WTC11 (cell line): ENCODE results near the gene RCN1.
"Not testable (repeated sequence)": the region's sequence is repeated elsewhere in the genome, so short reads cannot be mapped to it uniquely, and the experiment has no call there.

ENCODE experiments used
- CTCF ChIP-seq: fragments of 200-600 bp; IDR thresholded peaks from 2 replicates; pipeline ENCODE4 v1.8.0; 2022; ENCODE audit warnings: antibody characterized with exemption
- FOXK1 ChIP-seq: sonication (generic); formaldehyde crosslinking; IDR thresholded peaks from 2 replicates; pipeline ENCODE4 v1.8.0; 2022; ENCODE audit warnings: mild to moderate bottlenecking, moderate library complexity, missing genetic modification reagents
- NFYB ChIP-seq: sonication (generic); formaldehyde crosslinking; conservative IDR thresholded peaks from 2 replicates; pipeline ENCODE4 v1.8.0; 2022; ENCODE audit warnings: low read depth, missing genetic modification reagents
- ZNF121 ChIP-seq: sonication (generic); formaldehyde crosslinking; IDR thresholded peaks from 2 replicates; pipeline ENCODE4 v1.8.0; 2023; ENCODE audit warnings: missing genetic modification reagents
- TF ChIP-seq, protein P1 (sequence below): sonication (generic); formaldehyde crosslinking; IDR thresholded peaks from 2 replicates; pipeline ENCODE4 v1.8.1; 2022; ENCODE audit warnings: low read depth, missing genetic modification reagents, borderline replicate concordance

GRCh38 chr11:32119139-32119538 is 28.3 kb downstream of the RCN1 start:
- not testable (repeated sequence) for TF ChIP-seq CTCF; FOXK1 (CRISPR knock-in tag); ZNF121; NFYB
- TF ChIP-seq, protein P1, sequence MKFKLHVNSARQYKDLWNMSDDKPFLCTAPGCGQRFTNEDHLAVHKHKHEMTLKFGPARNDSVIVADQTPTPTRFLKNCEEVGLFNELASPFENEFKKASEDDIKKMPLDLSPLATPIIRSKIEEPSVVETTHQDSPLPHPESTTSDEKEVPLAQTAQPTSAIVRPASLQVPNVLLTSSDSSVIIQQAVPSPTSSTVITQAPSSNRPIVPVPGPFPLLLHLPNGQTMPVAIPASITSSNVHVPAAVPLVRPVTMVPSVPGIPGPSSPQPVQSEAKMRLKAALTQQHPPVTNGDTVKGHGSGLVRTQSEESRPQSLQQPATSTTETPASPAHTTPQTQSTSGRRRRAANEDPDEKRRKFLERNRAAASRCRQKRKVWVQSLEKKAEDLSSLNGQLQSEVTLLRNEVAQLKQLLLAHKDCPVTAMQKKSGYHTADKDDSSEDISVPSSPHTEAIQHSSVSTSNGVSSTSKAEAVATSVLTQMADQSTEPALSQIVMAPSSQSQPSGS (CRISPR knock-in tag): not testable (repeated sequence)
